Activated CD8-positive, alpha-beta memory T cell treated with anti-CD3 and anti-CD28 coated beads, Interleukin-2, amount 50 U/mL, for 48 hours (primary cell): ENCODE results near the gene PRMT3.
"Not testable (repeated sequence)": the region's sequence is repeated elsewhere in the genome, so short reads cannot be mapped to it uniquely, and the experiment has no call there.

ENCODE experiments used
- DNase-seq: peaks from one replicate; pipeline ENCODE4 v3.0.0-alpha.2; 2020

PRMT3 gene

DNA sequence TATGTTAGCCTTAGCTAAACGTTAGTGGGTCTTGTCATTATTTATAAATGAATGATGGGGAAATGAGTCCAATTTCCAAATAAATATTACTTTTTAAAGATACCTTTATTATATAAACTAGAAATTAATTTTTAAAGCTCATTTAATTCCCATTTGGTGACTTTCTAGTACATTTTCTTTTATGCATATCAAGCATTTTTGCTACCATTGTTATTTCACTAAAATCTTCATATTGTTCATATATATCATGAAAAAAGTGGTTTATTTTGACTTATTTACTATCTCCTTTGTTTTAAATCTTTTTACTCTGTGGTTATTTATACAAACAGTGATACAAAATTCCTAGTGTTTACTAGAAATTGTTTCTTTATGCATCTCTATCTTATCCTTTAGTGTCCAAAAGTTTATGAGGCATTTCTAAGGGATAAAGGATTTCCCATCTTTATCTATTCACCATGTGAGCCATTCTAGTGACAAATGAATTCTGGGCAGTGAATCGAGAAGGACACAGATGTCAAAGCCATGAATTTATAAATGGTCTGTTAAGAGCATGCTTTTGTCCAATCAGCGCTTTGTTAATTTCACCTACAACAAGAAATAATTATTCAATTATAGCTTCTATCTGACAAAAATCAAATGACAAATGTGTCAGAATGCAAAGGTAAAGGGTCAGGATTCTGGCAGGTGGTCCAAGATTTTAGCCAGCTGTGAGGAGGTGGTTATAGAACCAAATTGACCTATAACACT lies 70.6 kb downstream of the PRMT3 start:
- no peak for DNase-seq

DNA sequence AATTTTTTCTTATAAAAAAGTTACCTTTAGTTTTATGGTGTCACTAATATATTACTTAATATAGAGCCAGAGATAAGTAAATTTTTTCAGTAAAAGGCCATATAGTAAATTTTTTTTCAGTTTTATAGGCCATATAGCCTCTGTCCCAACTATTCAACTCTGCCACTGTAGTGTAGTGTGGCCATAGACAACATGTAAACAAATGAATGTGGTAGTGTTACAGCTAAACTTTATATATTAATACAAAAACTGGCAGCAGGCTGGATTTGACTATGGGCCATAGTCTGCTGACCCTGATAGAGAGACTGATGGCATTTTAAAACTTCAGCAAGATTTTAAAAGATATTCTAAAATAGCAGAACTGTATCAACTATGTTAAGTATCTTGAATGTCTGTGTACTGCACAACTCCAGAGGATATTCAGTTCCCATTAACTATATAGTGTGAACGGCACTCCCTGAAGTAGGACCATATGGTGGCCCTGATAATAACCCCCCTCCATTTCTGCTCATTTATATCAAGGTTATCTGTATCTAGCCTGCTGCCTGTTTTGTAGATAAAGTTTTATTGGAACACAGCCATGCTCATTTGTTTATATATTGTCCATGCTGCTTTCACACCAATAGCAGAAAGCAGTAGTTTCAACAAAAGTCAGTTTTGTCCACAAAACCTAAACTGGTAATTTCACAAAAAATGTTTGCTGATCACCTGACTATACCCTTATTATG lies 71.6 kb downstream of the PRMT3 start:
- DNase-seq = no peak

DNA sequence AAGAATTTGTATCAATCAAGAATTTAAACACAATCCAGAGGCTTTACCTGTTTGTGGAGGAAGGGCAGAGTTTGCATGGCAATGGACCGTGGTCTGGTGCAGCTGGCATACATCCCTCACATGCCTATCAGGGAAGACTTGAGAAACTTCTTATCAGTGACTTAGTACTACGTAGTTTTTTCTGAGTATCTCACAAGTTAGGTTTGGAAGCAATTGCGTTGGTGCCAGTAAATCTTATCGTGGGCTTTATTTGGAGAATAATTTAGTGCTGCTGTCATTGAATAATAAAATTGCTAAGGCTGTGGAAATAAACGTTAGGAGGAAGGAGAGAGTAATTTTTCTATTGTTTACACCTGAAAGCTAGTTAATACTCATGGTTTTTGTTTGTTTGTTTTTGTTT lies 72.3 kb downstream of the PRMT3 start:
- no peak for DNase-seq

DNA sequence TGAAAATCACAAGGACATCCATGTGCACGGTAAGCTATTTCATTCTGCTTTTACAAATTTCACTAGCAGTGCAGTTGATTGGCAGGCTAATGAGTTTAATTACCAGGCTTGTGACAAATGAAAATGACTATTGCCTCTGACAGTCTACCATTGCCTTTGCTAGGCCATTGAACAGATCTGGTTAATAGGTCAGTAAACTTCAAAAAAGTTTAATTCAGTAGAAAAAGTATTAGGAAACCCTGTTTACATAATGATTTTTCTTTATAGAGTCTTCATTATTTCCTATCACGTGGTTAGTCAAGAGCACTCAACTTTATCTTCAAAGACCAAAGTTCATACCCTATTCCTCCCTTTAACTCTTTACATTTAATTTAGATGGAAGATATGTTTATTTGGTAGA lies 77.0 kb downstream of the PRMT3 start:
- no peak for DNase-seq

DNA sequence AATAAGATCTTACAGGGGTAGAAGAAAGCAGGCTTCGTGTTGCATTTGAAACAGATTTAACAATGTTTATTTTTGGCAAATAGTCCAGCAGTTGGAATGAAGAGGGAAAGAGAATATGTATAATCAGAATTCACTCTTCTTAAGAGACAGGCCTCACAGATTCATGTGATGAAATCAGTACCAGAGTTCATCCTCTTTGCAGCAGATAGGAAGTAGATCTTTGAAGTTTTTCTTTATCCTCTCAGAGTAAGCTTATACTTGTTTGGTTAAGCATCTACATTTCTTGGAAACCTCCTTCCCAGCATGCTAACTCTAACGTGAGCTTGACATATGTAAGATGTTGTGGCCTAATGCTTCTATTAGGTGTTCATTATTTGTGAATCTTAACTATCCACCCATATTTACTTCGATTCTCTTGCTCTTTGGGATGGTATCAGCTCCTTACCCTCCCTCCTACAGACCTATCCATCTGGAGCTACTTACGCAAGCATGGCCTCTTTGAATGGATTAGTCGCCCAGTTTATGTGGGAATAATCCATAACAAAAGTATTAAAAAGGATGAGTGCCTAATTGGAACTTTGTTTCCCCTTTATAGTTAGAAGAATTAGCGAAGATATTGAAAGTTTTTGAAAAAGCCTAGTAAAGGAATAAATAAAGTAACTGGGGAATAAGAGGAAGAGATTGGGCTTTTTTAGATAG lies 80.1 kb downstream of the PRMT3 start:
- DNase-seq = no peak

DNA sequence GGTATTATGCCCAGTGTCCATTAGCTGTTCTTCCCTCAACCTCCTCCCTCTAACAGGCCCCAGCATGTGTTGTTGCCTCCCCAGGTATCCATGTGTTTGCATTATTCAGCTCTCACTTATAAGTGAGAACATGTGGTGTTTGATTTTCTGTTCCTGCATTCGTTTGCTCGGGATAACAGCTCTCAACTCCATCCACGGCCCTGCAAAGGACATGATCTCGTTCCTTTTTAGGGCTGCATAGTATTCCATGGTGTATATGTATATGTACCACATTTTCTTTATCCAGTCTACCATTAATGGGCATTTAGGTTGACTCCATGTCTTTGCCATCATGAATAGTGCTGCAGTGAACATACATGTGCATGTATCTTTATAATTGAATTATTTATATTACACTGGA lies 82.8 kb downstream of the PRMT3 start:
- DNase-seq = no peak

DNA sequence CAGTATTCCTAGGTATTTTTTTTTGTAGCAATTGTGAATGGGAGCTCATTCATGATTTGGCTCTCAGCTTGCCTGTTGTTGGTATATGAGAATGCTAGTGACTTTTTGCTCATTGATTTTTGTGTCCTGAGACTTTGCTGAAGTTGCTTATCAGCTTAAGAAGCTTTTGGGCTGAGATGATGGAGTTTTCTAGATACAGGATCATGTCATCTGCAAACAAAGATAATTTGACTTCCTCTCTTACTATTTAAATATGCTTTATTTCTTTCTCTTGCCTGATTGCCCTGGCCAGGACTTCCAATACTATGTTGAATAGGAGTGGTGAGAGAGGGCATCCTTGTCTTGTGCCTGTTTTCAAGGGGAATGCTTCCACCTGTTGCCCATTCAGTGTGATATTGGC lies 84.4 kb downstream of the PRMT3 start:
- not testable (repeated sequence) for DNase-seq

DNA sequence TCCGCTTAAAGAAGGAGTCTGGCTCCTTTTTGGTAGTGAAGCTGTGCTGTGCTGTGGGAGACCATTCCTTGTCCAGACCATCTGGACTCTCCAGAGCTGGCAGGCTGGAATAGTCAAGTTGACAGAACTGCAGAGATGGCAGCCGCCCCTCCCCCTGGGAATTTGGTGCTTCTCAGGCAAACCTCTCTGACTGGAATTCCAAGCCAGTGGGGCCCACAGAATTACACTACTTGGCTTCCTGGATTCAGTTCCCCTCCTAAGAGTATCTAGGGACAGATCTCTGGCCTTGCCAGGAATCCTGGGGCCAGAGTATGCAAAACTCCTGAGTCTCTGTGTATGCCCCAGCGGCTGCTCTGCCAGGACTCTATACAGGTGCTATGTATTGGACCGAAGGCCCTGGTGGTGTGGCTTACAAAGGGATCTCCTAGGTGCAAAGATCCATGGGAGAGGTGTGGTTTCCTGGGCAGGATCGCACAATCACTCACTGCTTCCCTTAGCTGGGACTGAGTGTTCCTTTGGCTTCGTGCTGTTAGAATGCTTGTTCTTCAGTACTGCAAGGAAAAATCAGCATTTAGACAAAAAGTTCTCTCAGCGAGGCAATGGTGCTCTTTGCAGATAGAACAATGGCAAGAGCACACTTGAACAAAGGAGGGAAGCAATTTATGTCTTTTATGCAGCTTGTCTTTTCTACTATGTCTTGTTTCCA lies 86.8 kb downstream of the PRMT3 start:
- no peak for DNase-seq

DNA sequence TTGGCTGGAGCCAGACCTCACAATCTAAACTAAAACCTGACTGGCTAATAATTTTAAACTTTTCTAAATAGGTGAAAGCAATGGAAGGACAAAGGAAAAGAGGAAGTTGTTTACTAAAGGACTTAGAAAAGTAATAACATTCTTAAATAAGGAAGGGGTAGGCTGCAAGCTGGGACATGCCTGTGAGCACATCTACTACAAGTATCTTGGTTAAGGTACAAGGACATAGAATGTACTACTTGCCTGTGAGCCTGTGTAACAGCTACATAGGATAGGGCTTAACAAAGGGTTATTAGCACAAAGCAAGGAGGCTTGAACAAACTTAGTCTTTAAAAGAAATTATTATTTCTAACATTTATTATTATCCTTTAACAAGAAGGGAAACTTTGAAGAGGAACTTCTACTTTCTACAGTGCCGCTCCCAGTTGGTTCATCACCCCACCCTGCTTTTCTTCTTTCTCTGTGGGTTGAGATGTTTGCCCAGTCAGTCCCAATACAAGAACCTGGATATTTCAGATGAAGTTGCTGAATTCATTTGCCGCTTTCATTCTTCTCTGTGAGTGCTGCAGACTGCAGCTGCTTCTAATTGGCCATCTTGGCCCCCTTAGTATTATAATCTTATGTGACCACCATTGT lies 87.5 kb downstream of the PRMT3 start:
- no peak for DNase-seq

DNA sequence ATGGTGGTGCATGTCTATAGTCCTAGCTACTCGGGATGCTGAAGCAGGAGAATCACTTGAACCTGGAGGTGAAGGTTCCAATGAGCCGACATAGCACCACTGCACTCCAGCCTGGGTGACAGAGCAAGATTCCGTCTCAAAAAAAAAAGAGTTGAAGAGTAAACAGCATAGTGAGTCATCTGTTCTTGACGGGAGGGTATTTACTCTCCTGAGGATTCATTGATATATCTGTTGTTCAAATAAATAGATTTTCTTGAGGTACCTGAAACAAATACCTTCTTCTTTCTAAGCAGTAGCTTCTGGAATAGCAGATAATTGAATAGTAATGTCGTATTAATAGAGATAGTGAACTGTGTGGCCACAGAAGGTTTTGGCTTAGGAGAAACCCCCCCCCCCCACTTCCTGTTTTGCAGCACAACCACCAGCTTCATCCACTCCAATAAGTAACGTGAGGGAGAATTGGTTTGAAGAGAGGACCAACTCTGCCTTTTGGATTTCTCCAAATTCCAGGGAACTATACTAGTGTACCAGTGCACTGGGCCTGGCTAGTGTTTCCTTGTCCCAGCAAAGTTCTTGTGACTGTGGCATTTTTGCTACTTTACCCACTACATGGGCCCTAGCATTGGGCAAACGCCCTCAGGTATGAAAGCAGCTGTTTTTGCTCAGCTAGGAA lies 90.0 kb downstream of the PRMT3 start:
- no peak for DNase-seq

DNA sequence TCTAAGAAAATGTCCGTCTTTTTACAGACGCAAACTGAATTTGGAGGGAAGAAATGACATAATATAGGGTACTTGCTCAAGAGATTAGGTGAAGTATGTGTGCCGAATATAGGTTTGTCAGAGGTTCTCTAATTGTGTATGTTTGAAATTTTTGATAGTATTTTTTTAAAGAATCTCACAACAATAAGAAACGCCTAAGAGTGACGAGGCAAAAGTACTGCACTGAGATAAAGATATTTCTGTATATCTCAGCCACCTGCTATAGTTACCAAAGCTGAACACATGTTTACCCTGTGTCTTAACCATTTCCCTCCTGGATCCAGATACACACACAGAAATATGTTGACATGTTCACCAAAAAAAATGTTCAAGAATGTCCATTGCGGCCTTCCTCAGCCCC lies 92.0 kb downstream of the PRMT3 start:
- no peak for DNase-seq

DNA sequence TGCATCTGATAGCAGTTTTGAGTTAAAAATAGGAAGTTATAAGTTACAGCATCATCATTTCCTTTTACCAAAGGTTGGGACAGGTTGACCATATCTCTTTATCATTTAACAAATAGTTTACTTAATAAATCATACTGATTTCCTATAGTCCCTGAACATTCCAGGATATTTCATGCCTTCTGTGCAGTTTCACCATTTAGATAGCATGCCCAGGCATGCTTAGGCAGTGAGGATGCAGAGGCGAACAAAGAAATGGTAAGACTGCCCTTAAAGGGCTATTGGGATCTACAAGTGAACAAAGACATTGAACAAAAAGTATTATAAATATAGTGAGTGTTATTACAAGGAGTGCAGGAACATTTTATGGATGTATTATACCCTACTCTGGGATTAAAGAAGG lies 96.4 kb downstream of the PRMT3 start:
- no peak for DNase-seq

DNA sequence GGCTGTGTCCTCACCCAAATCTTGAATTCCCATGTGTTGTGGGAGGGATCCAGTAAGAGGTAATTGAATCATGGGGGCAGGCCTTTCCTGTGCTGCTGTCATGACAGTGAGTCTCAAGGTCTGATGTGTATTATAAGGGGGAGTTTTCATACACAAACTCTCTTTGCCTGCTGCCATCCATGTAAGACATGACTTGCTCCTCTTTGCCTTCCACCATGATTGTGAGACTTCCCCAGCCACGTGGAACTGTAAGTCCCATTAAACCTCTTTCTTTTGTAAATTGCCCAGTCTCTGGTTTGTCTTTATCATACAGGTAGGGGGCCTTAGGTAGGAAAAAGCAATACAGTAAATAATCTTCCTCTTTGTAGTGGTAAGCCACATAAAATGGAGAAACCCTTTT lies 96.9 kb downstream of the PRMT3 start:
- not testable (repeated sequence) for DNase-seq

DNA sequence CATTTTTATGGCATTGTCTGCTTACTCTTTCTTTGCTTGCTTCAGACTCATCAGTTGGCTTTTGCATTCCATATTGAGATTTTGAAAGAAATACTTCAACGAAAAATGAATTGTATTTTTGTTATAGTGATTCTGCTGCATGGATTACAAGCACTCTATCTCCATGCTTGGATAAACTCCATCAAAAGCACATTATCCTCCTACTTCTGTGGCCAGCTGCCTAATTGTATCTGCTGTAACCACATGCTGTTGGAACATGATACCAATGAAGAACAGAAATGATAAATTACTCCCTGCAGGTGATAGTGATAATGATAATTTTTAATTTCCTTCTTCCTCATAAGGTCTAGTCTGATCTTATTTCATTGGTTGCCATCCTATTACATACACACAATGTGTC lies 100.8 kb downstream of the PRMT3 start:
- no peak for DNase-seq

DNA sequence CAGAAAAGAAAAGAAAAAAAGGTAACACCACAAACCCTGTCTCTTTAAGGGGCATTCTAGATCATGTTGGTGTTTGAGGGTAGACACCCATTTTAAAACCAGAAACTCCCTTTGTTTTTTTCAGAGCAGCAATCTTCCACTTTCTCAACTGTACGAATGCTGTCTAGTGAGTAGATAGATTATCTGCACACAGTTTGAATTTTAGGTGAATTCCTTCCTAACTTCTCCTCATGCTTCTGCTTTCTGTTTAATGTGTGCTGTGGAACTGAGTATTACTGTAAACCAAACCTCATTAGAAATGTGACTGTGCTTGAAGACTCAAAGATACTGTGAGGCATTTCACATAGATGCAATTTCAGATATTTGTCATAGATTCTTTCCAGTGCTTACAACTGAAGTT lies 102.4 kb downstream of the PRMT3 start:
- DNase-seq = no peak

DNA sequence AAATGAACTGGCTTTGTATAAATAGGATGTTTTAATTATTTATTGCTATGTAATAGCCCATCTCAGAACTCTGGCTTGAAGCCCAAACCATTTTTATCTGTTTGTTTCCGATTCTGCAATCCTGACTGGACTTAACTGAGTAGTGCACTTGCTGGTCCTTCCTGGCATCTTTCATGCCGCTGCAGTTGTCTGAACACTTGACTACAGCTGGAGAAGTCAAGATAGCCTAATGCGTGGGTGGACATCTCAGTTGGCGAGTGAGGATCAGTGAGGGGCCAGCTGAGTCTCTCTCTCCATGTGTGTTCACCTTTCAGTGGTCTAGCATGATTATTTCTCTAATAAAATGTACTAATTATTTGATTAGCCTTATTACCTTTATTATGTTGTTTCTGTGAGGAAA lies 105.8 kb downstream of the PRMT3 start:
- no peak for DNase-seq

DNA sequence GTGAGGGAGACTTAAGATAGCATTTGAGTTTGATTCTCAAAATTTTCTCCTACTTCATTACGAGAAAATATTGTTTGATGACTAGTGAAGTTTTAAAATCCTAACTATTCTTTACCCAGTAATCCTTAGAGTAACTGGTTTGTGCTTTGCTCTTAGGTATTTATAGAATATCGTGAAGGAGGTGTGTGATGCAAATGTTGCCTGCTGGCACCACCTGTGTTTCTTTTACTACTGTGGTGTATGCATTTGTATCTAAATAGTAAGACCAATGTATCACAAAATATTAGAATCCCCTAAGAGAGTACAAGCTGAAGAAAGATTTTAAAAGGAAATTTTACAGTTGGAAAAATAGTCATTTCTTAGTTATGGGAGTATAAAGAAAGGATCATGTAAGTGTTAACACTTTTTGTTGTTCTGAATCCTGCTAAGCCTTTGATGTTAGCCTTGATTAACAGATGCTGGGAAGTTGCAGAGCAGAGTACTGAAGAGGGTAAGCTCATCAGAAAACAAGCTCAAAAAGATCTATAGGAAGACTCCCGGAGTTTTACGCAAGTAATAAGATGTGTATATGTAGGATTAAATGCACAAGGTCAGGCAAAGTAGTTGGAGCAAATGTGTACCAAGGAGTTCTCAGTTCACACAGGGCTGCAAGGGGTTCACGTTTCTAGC lies 109.7 kb downstream of the PRMT3 start:
- no peak for DNase-seq

DNA sequence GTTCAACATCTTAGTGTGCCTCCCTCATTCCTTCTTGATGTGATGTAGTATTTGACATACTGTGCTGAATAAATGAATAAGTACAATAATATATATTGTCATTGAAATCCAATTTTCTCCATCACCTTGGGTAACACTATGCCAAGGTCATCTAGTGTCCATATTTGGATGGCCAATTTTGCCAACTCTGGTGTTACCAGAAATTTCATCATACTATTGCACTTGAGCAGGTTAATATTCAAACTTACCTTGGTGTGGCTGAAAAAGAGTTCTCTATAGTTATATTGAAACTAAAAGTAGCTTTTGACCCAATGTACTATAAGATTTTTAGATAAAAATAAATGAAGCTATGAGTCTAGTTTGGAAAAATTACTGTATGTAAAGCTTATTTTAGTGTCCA lies 113.7 kb downstream of the PRMT3 start:
- DNase-seq = no peak

DNA sequence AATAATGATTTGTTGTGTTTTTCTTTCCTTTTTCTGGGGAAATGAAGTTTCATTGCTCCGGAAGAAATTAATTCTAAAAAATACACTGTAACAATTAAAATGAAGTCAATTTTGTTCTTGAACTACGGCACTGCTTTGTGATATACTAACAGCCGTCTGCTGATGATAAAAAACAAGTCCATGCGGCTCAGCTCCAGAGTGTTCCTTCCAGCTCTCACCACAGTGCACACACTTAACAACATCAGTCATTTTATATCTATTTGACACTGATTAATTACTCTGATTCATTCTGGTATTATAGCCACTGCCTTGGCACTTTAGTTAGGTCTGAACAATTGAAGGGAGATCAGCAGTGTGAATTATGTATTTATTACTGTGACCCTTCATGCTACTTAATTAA lies 114.5 kb downstream of the PRMT3 start:
- no peak for DNase-seq

DNA sequence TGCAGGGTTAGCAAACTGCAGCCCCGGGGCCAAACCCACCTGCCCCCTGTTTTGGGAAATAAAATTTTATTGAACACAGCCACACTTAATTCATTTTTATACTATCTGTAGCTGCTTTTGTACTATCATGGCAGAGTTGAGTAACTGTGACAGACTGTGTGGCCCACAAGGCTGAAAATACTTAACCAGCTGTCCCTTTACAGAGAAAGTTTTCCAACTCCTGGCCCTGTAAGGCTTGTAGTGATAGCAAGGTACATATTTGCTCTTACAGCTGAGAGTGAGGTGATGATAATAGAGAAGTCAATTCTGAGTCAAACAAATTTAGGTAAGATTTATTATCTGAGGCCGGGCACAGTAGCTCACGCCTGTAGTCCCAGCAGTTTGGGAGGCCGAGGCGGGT lies 124.5 kb downstream of the PRMT3 start:
- DNase-seq = no peak

DNA sequence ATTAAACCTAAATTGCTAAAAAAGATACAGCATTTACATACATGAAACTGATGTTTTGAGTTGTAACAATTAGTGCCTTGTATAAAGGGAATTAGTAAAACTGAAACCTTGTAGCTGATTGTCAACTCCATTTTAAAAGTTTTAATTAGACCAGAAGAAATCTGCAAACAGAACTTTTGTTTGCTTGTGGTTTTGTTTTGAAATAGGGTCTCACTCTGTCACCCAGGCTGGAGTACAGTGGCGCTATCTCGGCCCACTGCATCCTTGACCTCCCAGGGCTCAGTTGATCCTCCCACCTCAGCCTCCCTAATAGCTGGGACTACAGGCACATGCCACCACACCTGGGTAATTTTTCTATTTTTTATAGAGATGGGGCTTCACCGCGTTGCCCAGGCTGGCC lies 125.4 kb downstream of the PRMT3 start:
- DNase-seq = no peak

DNA sequence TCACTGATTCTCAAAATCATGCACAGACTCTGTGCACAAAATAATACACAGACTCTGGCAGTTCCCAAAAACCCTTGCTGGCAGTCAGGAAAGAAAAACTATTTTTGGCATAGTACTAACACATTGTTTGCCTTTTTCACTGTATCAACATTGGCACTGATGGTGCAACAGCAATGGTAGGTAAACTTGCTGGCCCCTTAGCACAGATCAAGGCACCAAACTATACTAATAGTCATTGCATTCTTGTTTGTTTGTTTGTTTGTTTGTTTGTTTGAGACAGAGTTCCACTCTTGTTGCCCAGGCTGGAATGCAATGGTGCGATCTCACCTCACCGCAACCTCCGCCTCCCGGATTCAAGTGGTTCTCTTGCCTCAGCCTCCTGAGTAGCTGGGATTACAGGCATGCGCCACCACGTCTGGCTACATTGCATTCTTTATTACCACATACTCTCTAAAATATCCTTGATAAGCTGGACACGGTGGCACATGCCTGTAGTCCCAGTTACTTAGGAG lies 130.9 kb downstream of the PRMT3 start:
- no peak for DNase-seq
